Measurements from ENCODE around the gene IGLL5. TPM values are rescaled to one million over a fixed set of nuclear protein-coding genes. Genes with fewer than 3 reads are reported as not detected.

Gene IGLL5
- total RNA-seq, 2 experiments from 2014 or later = not detected

- POLR2A ChIA-PET = no interaction called here
- H3K27ac Mint-ChIP-seq = no peak overlapping the region
Observed at GRCh38 chr22:22932512-22932941, 44.9 kb downstream of the IGLL5 start.

GRCh38 chr22:22933100-22933806 lies 45.6 kb downstream of the IGLL5 start:
- DNase-seq = no peak
- intact Hi-C loops (cut with micrococcal nuclease) = no loop called here
- no peak overlapping the region for H3K4me3 Mint-ChIP-seq
- no peaks in the 10 kb centered on the region for H3K27me3 Mint-ChIP-seq
- H3K9me3 Mint-ChIP-seq = no peaks in the 10 kb centered on the region
- peaks cover 23% of the 10 kb centered on the region for H3K4me1 Mint-ChIP-seq (ENCODE audit: low read depth)
- H3K27ac Mint-ChIP-seq = no peak overlapping the region
- no peak for ATAC-seq
- ChIA-PET POLR2A (no interaction called here), CTCF (interaction anchor here (0.8 to 2.7 kb wide), 4 partner anchors 9 to 49 kb away, joined by 3 to 13 read pairs (median 6); no protein-coding TSS in a partner anchor)
- no peaks in the 10 kb centered on the region for H3K36me3 Mint-ChIP-seq (ENCODE audit: low read depth)
- TF ChIP-seq CTCF (IDR thresholded peaks at IDR 0.05) = no peak

More at GRCh38 chr22:22932512-22932941, 44.9 kb downstream of the IGLL5 start:
- intact Hi-C loops (cut with micrococcal nuclease) = no loop called here
- no peak for TF ChIP-seq CTCF (IDR thresholded peaks at IDR 0.05)
- no peaks in the 10 kb centered on the region for H3K27me3 Mint-ChIP-seq
- no peak overlapping the region for H3K4me3 Mint-ChIP-seq
- H3K36me3 Mint-ChIP-seq (ENCODE audit: low read depth) = no peaks in the 10 kb centered on the region
- peaks cover 26% of the 10 kb centered on the region for H3K4me1 Mint-ChIP-seq (ENCODE audit: low read depth)
- no peaks in the 10 kb centered on the region for H3K9me3 Mint-ChIP-seq
- DNase-seq = no peak
- no peak for ATAC-seq
- CTCF ChIA-PET = interaction anchor here (1.2 to 4.4 kb wide), 4 partner anchors 10 to 48 kb away, joined by 3 to 17 read pairs (median 9); no protein-coding TSS in a partner anchor

- Mint-ChIP-seq H3K27ac (no peak overlapping the region), H3K36me3 (ENCODE audit: low read depth) (no peaks in the 10 kb centered on the region), H3K4me3 (no peak overlapping the region), H3K27me3 (no peaks in the 10 kb centered on the region), H3K9me3 (no peaks in the 10 kb centered on the region), H3K4me1 (ENCODE audit: low read depth) (peaks cover 16% of the 10 kb centered on the region)
- ChIA-PET POLR2A (no interaction called here), CTCF (interaction anchor here (0.8 to 2.7 kb wide), 5 partner anchors 8 to 50 kb away, joined by 3 to 13 read pairs (median 4); no protein-coding TSS in a partner anchor)
- no peak for DNase-seq
- no peak for ATAC-seq
- TF ChIP-seq CTCF (IDR thresholded peaks at IDR 0.05) = no peak
- intact Hi-C loops (cut with micrococcal nuclease) = no loop called here
Observed at GRCh38 chr22:22933807-22934542, 46.4 kb downstream of the IGLL5 start.

- DNase-seq (no peak), ATAC-seq (no peak)
- no peak for TF ChIP-seq CTCF (IDR thresholded peaks at IDR 0.05)
- no peaks in the 10 kb centered on the region for H3K9me3 Mint-ChIP-seq
- H3K27ac Mint-ChIP-seq = no peak overlapping the region
- ChIA-PET CTCF (interaction anchor here (1.6 to 2.7 kb wide), 4 partner anchors 8 to 50 kb away, joined by 4 to 13 read pairs (median 6); no protein-coding TSS in a partner anchor), POLR2A (no interaction called here)
- no peak overlapping the region for H3K4me3 Mint-ChIP-seq
- peaks cover 10% of the 10 kb centered on the region for H3K4me1 Mint-ChIP-seq (ENCODE audit: low read depth)
- intact Hi-C loops (cut with micrococcal nuclease) = loop anchor here (5.0 kb wide), 1 partner anchor 47 kb away; the partner anchor contains the start of gene IGLL5
- H3K27me3 Mint-ChIP-seq = no peaks in the 10 kb centered on the region
- no peaks in the 10 kb centered on the region for H3K36me3 Mint-ChIP-seq (ENCODE audit: low read depth)
Observed at GRCh38 chr22:22934543-22935055, 47.0 kb downstream of the IGLL5 start.
